SU-DHL-6 (cell line): ENCODE data around the gene CDK5RAP3.

Source experiments
- H2AFZ ChIP-seq: fragments of 200-600 bp; sonication (generic); 2 replicates; pipeline ENCODE4 v1.6.1; 2014; ENCODE audit warnings: low read depth, mild to moderate bottlenecking, moderate library complexity, mixed read lengths, antibody characterized with exemption, low read length; ENCODE audit not compliant: severe bottlenecking
- H3F3A ChIP-seq: fragments of 200-600 bp; shearing (Covaris generic); 2 replicates; pipeline ENCODE4 v1.6.0; 2016; ENCODE audit warnings: antibody characterized with exemption, mild to moderate bottlenecking; ENCODE audit not compliant: insufficient read depth
- H3K27ac ChIP-seq: fragments of 200-600 bp; sonication (generic); 2 replicates; pipeline ENCODE4 v1.5.1; 2016; ENCODE audit warnings: low read depth, mild to moderate bottlenecking, low read length, moderate library complexity, mixed read lengths
- H3K27me3 ChIP-seq: fragments of 200-600 bp; sonication (generic), shearing (Covaris generic); 2 replicates; pipeline ENCODE4 v1.6.0; 2014; ENCODE audit warnings: mild to moderate bottlenecking, low read length
- H3K36me3 ChIP-seq: fragments of 200-600 bp; sonication (generic); 2 replicates; pipeline ENCODE4 v1.6.1; 2014; ENCODE audit warnings: mild to moderate bottlenecking, low read length, mixed read lengths
- H3K4me2 ChIP-seq: fragments of 300-600, 200-600 bp; shearing (Covaris generic), sonication (generic); 2 replicates; pipeline ENCODE4 v1.6.0; 2014; ENCODE audit warnings: low read length, low read depth, mild to moderate bottlenecking; ENCODE audit not compliant: poor library complexity, severe bottlenecking
- H3K4me3 ChIP-seq: fragments of 200-600 bp; sonication (generic); 2 replicates; pipeline ENCODE4 v1.5.1; 2014; ENCODE audit warnings: antibody characterized with exemption, low read length, mild to moderate bottlenecking, mixed read lengths; ENCODE audit not compliant: insufficient read depth, poor library complexity, severe bottlenecking
- H3K79me2 ChIP-seq: fragments of 200-600 bp; sonication (generic); 2 replicates; pipeline ENCODE4 v1.6.1; 2014; ENCODE audit warnings: mild to moderate bottlenecking, low read length, moderate library complexity; ENCODE audit not compliant: insufficient read depth
- H3K9ac ChIP-seq: fragments of 200-600 bp; sonication (generic); 2 replicates; pipeline ENCODE4 v1.7.0; 2014; ENCODE audit warnings: mild to moderate bottlenecking, low read length
- H3K9me2 ChIP-seq: fragments of 200-600 bp; sonication (generic); replicated peaks from 2 replicates; pipeline ENCODE4 v1.6.1; 2014; ENCODE audit warnings: low read length; ENCODE audit not compliant: insufficient read depth
- H3K9me3 ChIP-seq: fragments of 200-600 bp; sonication (generic); 2 replicates; pipeline ENCODE4 v1.6.1; 2014; ENCODE audit warnings: low read length, mixed read lengths; ENCODE audit not compliant: insufficient read depth
- H4K20me1 ChIP-seq: fragments of 200-600 bp; sonication (generic); 2 replicates; pipeline ENCODE4 v1.6.1; 2014; ENCODE audit warnings: low read depth, mild to moderate bottlenecking, antibody characterized with exemption, low read length, moderate library complexity, mixed read lengths
- CTCF ChIP-seq: fragments of 200-600 bp; sonication (generic); IDR thresholded peaks from one replicate; pipeline ENCODE4 v1.5.1; 2017; ENCODE audit warnings: antibody characterized with exemption, mild to moderate bottlenecking, low read length, moderate library complexity; ENCODE audit not compliant: insufficient read depth, poor library complexity, severe bottlenecking
- EZH2phosphoT487 ChIP-seq: fragments of 200-600 bp; sonication (generic), shearing (Covaris generic); conservative IDR thresholded peaks from 2 replicates; pipeline ENCODE4 v1.6.1; 2018; ENCODE audit warnings: mild to moderate bottlenecking, antibody characterized with exemption, low read length, moderate library complexity, mixed read lengths

The CDK5RAP3 gene

GRCh38 chr17:47961406-47961805 is 9.5 kb upstream of the CDK5RAP3 start:
- no peaks in the 10 kb centered on the region for H4K20me1 ChIP-seq
- H3K9me2 ChIP-seq = no peaks in the 10 kb centered on the region
- no peak overlapping the region for H3K4me3 ChIP-seq
- no peak overlapping the region for H3K9ac ChIP-seq
- H2AFZ ChIP-seq = no peak overlapping the region
- no peak for TF ChIP-seq EZH2phosphoT487
- no peak for TF ChIP-seq CTCF
- no peak overlapping the region for H3K27ac ChIP-seq
- H3K9me3 ChIP-seq = no peaks in the 10 kb centered on the region
- H3K27me3 ChIP-seq = no peaks in the 10 kb centered on the region
- no peak overlapping the region for H3K4me2 ChIP-seq
- H3K36me3 ChIP-seq = no peaks in the 10 kb centered on the region
- H3F3A ChIP-seq = no peaks in the 10 kb centered on the region
- no peaks in the 10 kb centered on the region for H3K79me2 ChIP-seq

GRCh38 chr17:47962901-47963300 is 8.0 kb upstream of the CDK5RAP3 start:
- Histone ChIP-seq H3K4me3 (no peak overlapping the region), H4K20me1 (no peaks in the 10 kb centered on the region), H3K79me2 (no peaks in the 10 kb centered on the region), H2AFZ (no peak overlapping the region), H3K4me2 (no peak overlapping the region), H3K36me3 (no peaks in the 10 kb centered on the region), H3K27me3 (no peaks in the 10 kb centered on the region), H3F3A (no peaks in the 10 kb centered on the region), H3K9me2 (no peaks in the 10 kb centered on the region), H3K27ac (no peak overlapping the region), H3K9me3 (no peaks in the 10 kb centered on the region), H3K9ac (no peak overlapping the region)
- TF ChIP-seq CTCF = no peak
- TF ChIP-seq EZH2phosphoT487 = no peak

- H2AFZ ChIP-seq = no peak overlapping the region
- H3K27ac ChIP-seq = no peak overlapping the region
- H3K9me2 ChIP-seq = no peaks in the 10 kb centered on the region
- no peaks in the 10 kb centered on the region for H3F3A ChIP-seq
- no peaks in the 10 kb centered on the region for H3K36me3 ChIP-seq
- no peaks in the 10 kb centered on the region for H3K9me3 ChIP-seq
- no peaks in the 10 kb centered on the region for H4K20me1 ChIP-seq
- TF ChIP-seq EZH2phosphoT487 (no peak), CTCF (no peak)
- no peaks in the 10 kb centered on the region for H3K27me3 ChIP-seq
- no peak overlapping the region for H3K4me2 ChIP-seq
- no peak overlapping the region for H3K4me3 ChIP-seq
- no peak overlapping the region for H3K9ac ChIP-seq
- H3K79me2 ChIP-seq = no peaks in the 10 kb centered on the region
Measured at GRCh38 chr17:47964856-47965255, 6.1 kb upstream of the CDK5RAP3 start.
